DND-41 (cell line): ENCODE measurements around the gene ITSN1.

Experiments
- ATAC-seq: fragments of 200-7000 bp; cut with Tn5 transposase; 3 replicates; pipeline ENCODE4 v1.9.1; 2021; ENCODE audit warnings: low read depth; ENCODE audit not compliant: insufficient read depth
- DNase-seq: peaks from one replicate; pipeline ENCODE4 v3.0.0-alpha.2; 2020
- H2AFZ ChIP-seq: 2 replicates; pipeline ENCODE4 v1.6.0; 2012; ENCODE audit warnings: low read depth, low read length
- H3K27ac ChIP-seq: 2 replicates; pipeline ENCODE4 v1.5.1; 2012; ENCODE audit warnings: low read length, inconsistent platforms
- H3K27me3 ChIP-seq: fragments of 200-600 bp; sonication (generic); 2 replicates; pipeline ENCODE4 v1.6.0; 2012; ENCODE audit warnings: low read length, mild to moderate bottlenecking, inconsistent platforms; ENCODE audit not compliant: insufficient read depth, poor library complexity
- H3K36me3 ChIP-seq: 2 replicates; pipeline ENCODE4 v1.5.1; 2012; ENCODE audit warnings: low read length, inconsistent platforms; ENCODE audit not compliant: insufficient read depth
- H3K4me1 ChIP-seq: 2 replicates; pipeline ENCODE4 v1.5.1; 2012; ENCODE audit warnings: mild to moderate bottlenecking, low read length; ENCODE audit not compliant: insufficient read depth
- H3K4me2 ChIP-seq: 2 replicates; pipeline ENCODE4 v1.6.0; 2012; ENCODE audit warnings: mild to moderate bottlenecking, moderate library complexity, low read length, inconsistent platforms; ENCODE audit not compliant: insufficient read depth
- H3K4me3 ChIP-seq, 2 experiments: fragments of 200-600 bp in 1 of 2; shearing (Covaris generic) in 1 of 2; 2 replicates each; pipeline ENCODE4 v1.5.1; 2012 to 2016; ENCODE audit warnings: inconsistent platforms in 2 of 2, low read length in 2 of 2, mild to moderate bottlenecking in 2 of 2, low read depth in 1 of 2, moderate library complexity in 1 of 2
- H3K79me2 ChIP-seq: 2 replicates; pipeline ENCODE4 v1.6.0; 2012; ENCODE audit warnings: low read length, inconsistent platforms; ENCODE audit not compliant: insufficient read depth
- H3K9ac ChIP-seq: 2 replicates; pipeline ENCODE4 v1.6.0; 2012; ENCODE audit warnings: low read depth, mild to moderate bottlenecking, inconsistent platforms, low read length, moderate library complexity
- H3K9me3 ChIP-seq: 2 replicates; pipeline ENCODE4 v1.5.1; 2012; ENCODE audit warnings: low read length, moderate library complexity, mild to moderate bottlenecking, inconsistent platforms; ENCODE audit not compliant: insufficient read depth, severe bottlenecking
- H4K20me1 ChIP-seq: 2 replicates; pipeline ENCODE4 v1.6.0; 2012; ENCODE audit warnings: low read length; ENCODE audit not compliant: insufficient read depth
- CTCF ChIP-seq: IDR thresholded peaks from 2 replicates; pipeline ENCODE4 v1.5.1; 2012; ENCODE audit warnings: borderline replicate concordance, low read length, moderate library complexity, mild to moderate bottlenecking; ENCODE audit not compliant: poor library complexity, severe bottlenecking; ENCODE audit errors: extremely low read depth
- EZH2 ChIP-seq: IDR thresholded peaks from 3 replicates; pipeline ENCODE4 v1.6.1; 2012; ENCODE audit warnings: borderline replicate concordance, low read depth, mild to moderate bottlenecking, moderate library complexity, low read length, inconsistent platforms; ENCODE audit not compliant: severe bottlenecking

ITSN1 gene

GRCh38 chr21:33850985-33851384, 208.7 kb downstream of the ITSN1 start:
- Histone ChIP-seq H3K36me3 (no peaks in the 10 kb centered on the region), H3K27ac (no peak overlapping the region), H2AFZ (no peak overlapping the region), H3K9ac (no peak overlapping the region), H3K4me2 (no peak overlapping the region), H3K27me3 (no peaks in the 10 kb centered on the region), H3K4me1 (no peaks in the 10 kb centered on the region), H3K79me2 (no peaks in the 10 kb centered on the region), H4K20me1 (no peaks in the 10 kb centered on the region), H3K4me3 (no peak overlapping the region), H3K9me3 (peaks cover 1% of the 10 kb centered on the region)
- ATAC-seq (no peak), DNase-seq (no peak)
- no peak for TF ChIP-seq CTCF
- no peak for TF ChIP-seq EZH2

- Histone ChIP-seq H3K79me2 (no peaks in the 10 kb centered on the region), H3K9me3 (no peaks in the 10 kb centered on the region), H4K20me1 (no peaks in the 10 kb centered on the region), H3K4me3 (no peak overlapping the region), H3K4me2 (no peak overlapping the region), H2AFZ (no peak overlapping the region), H3K4me1 (no peaks in the 10 kb centered on the region), H3K27ac (no peak overlapping the region), H3K27me3 (no peaks in the 10 kb centered on the region), H3K9ac (no peak overlapping the region), H3K36me3 (no peaks in the 10 kb centered on the region)
- ATAC-seq = no peak
- TF ChIP-seq CTCF = no peak
- TF ChIP-seq EZH2 = no peak
- DNase-seq = no peak
These were observed 210.2 kb downstream of the ITSN1 start for GRCh38 chr21:33852485-33852884.

- Histone ChIP-seq H3K4me2 (no peak overlapping the region), H3K79me2 (no peaks in the 10 kb centered on the region), H3K4me1 (no peaks in the 10 kb centered on the region), H4K20me1 (no peaks in the 10 kb centered on the region), H2AFZ (no peak overlapping the region), H3K27ac (no peak overlapping the region), H3K27me3 (no peaks in the 10 kb centered on the region), H3K36me3 (no peaks in the 10 kb centered on the region), H3K9ac (no peak overlapping the region), H3K9me3 (no peaks in the 10 kb centered on the region), H3K4me3 (no peak overlapping the region)
- TF ChIP-seq EZH2 = no peak
- no peak for TF ChIP-seq CTCF
- ATAC-seq (no peak), DNase-seq (no peak)
These were observed 212.3 kb downstream of the ITSN1 start for GRCh38 chr21:33854604-33855003.

- Histone ChIP-seq H3K4me3 (no peak overlapping the region), H3K27me3 (no peaks in the 10 kb centered on the region), H3K4me1 (no peaks in the 10 kb centered on the region), H3K36me3 (no peaks in the 10 kb centered on the region), H3K9me3 (no peaks in the 10 kb centered on the region), H3K27ac (no peak overlapping the region), H3K79me2 (no peaks in the 10 kb centered on the region), H4K20me1 (no peaks in the 10 kb centered on the region), H3K9ac (no peak overlapping the region), H3K4me2 (no peak overlapping the region), H2AFZ (no peak overlapping the region)
- TF ChIP-seq CTCF = peak; percentile 43
- no peak for TF ChIP-seq EZH2
- ATAC-seq (peak; percentile 37; the same call in 1 of the 3 replicates), DNase-seq (no peak)
These were observed 212.9 kb downstream of the ITSN1 start for GRCh38 chr21:33855190-33855589.
